Transverse colon (tissue), 4 donors: ENCODE measurements around the gene MED29.

Source experiments
- EP300 ChIP-seq: sonication (generic); formaldehyde crosslinking; IDR thresholded peaks from one replicate; pipeline ENCODE4 v1.6.1; 2017; ENCODE audit warnings: antibody characterized with exemption, low read depth
- POLR2A ChIP-seq: fragments of 450-650 bp; IDR thresholded peaks from one replicate; pipeline ENCODE4 v1.6.1; 2016; ENCODE audit warnings: antibody characterized with exemption, mild to moderate bottlenecking, moderate library complexity
- POLR2AphosphoS5 ChIP-seq, 3 donors: sonication (generic); formaldehyde crosslinking; IDR thresholded peaks; one replicate each; pipeline ENCODE4 v1.6.1; 2016; ENCODE audit warnings: antibody characterized with exemption in 3 of 3
- TF ChIP-seq, protein P1 (sequence below), 5 experiments: fragments of 200-600 bp in 3 of 5; fragments of 450-650 bp in 2 of 5; sonication (generic) in 3 of 5; IDR thresholded peaks; 1 replicate in 2 of 5; 2 replicates in 3 of 5; pipeline ENCODE4 v1.5.1; 2016 to 2017; ENCODE audit warnings: antibody characterized with exemption in 5 of 5, inconsistent platforms in 3 of 5, mild to moderate bottlenecking in 2 of 5, moderate library complexity in 1 of 5

DNA sequence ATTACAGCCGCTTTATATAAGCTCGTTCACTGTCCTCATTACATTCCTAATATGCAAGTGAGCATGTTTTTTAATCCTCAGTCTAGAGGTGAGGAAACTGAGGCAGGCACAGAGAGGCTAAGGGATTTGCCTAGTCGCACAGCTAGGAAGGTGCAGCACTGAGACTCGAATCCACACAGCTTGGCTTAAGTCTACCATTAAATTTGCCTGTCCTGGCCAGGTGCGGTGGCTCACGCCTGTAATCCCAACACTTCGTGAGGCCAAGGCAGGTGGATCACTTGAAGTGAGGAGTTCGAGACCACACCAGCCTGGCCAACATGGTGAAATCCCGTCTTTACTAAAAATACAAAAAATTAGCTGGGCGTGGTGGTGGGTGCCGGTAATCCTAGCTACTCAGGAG, 36.5 kb downstream of the MED29 start:
- TF ChIP-seq, protein P1, sequence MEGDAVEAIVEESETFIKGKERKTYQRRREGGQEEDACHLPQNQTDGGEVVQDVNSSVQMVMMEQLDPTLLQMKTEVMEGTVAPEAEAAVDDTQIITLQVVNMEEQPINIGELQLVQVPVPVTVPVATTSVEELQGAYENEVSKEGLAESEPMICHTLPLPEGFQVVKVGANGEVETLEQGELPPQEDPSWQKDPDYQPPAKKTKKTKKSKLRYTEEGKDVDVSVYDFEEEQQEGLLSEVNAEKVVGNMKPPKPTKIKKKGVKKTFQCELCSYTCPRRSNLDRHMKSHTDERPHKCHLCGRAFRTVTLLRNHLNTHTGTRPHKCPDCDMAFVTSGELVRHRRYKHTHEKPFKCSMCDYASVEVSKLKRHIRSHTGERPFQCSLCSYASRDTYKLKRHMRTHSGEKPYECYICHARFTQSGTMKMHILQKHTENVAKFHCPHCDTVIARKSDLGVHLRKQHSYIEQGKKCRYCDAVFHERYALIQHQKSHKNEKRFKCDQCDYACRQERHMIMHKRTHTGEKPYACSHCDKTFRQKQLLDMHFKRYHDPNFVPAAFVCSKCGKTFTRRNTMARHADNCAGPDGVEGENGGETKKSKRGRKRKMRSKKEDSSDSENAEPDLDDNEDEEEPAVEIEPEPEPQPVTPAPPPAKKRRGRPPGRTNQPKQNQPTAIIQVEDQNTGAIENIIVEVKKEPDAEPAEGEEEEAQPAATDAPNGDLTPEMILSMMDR (IDR thresholded peaks at IDR 0.05) = no peak
- TF ChIP-seq POLR2AphosphoS5 (IDR thresholded peaks at IDR 0.05) = no peak
- TF ChIP-seq POLR2A = no peak
- no peak for TF ChIP-seq EP300
